Measurements from ENCODE around the gene AIM2. TPM values are rescaled to one million over a fixed set of nuclear protein-coding genes. Genes with fewer than 3 reads are reported as not detected.

The AIM2 gene
- total RNA-seq, 3 donors from 2014 or later (not counting 1 experiment from before 2014, with no cell fraction given): 1.1 TPM; not detected in 2

- Histone ChIP-seq H3K9me3 (ENCODE audit: control insufficient read depth, insufficient read depth, low read length) (no peaks in the 10 kb centered on the region), H3K27ac (ENCODE audit: low read length) (no peak overlapping the region), H3K4me3 (ENCODE audit: low read length) (no peak overlapping the region), H3K4me1 (ENCODE audit: control insufficient read depth, insufficient read depth, low read length) (peaks cover 23% of the 10 kb centered on the region), H3K36me3 (ENCODE audit: control insufficient read depth, insufficient read depth, low read length) (no peaks in the 10 kb centered on the region), H3K27me3 (ENCODE audit: control insufficient read depth, insufficient read depth, low read length) (no peaks in the 10 kb centered on the region)
- DNase-seq: no peak
- intact Hi-C loops (cut with micrococcal nuclease): no loop called here
- Mint-ChIP-seq H3K4me3 (no peak overlapping the region), H3K4me1 (peaks cover 11 to 18% of the 10 kb centered on the region in 2 donors), H3K27me3 (ENCODE audit: low read depth in 2 of 2) (no peaks in the 10 kb centered on the region), H3K9me3 (no peaks in the 10 kb centered on the region), H3K27ac (no peak overlapping the region), H3K36me3 (no peaks in the 10 kb centered on the region)
- no peak for ATAC-seq
- no peak for TF ChIP-seq CTCF (IDR thresholded peaks at IDR 0.05)
- 97% methylated on average over 8 of the region's 8 CpGs for whole genome bisulfite sequencing (ENCODE audit: insufficient coverage)
These were observed 11.5 kb downstream of the AIM2 start for GRCh38 chr1:159065106-159065505.

GRCh38 chr1:159058751-159059150 is 17.8 kb downstream of the AIM2 start:
- peaks cover 20% of the 10 kb centered on the region for H3K36me3 Mint-ChIP-seq
- Histone ChIP-seq H3K36me3 (ENCODE audit: control insufficient read depth, insufficient read depth, low read length) (peaks cover 30% of the 10 kb centered on the region), H3K27ac (ENCODE audit: low read length) (no peak overlapping the region), H3K9me3 (ENCODE audit: control insufficient read depth, insufficient read depth, low read length) (no peaks in the 10 kb centered on the region), H3K4me3 (ENCODE audit: low read length) (no peak overlapping the region), H3K4me1 (ENCODE audit: control insufficient read depth, insufficient read depth, low read length) (peaks cover 17% of the 10 kb centered on the region), H3K27me3 (ENCODE audit: control insufficient read depth, insufficient read depth, low read length) (no peaks in the 10 kb centered on the region)
- TF ChIP-seq CTCF (IDR thresholded peaks at IDR 0.05): no peak
- ATAC-seq: no peak
- H3K4me1 Mint-ChIP-seq: peaks cover 25 to 28% of the 10 kb centered on the region in 2 donors
- 97% methylated on average over 4 of the region's 7 CpGs for WGBS (ENCODE audit: insufficient coverage)
- intact Hi-C loops (cut with micrococcal nuclease): no loop called here
- no peaks in the 10 kb centered on the region for H3K27me3 Mint-ChIP-seq (ENCODE audit: low read depth in 2 of 2)
- DNase-seq: no peak
- H3K9me3 Mint-ChIP-seq: no peaks in the 10 kb centered on the region
- no peak overlapping the region for H3K4me3 Mint-ChIP-seq
- H3K27ac Mint-ChIP-seq: peak overlapping the region; percentile 43 to 70

- no peak for TF ChIP-seq CTCF (IDR thresholded peaks at IDR 0.05)
- DNase-seq: no peak
- no peak overlapping the region for H3K4me3 ChIP-seq (ENCODE audit: low read length)
- H3K27ac Mint-ChIP-seq: peak overlapping the region; percentile 49 to 70
- intact Hi-C loops (cut with micrococcal nuclease): no loop called here
- H3K4me1 Mint-ChIP-seq: peaks cover 50% of the 10 kb centered on the region in 2 donors
- ATAC-seq: no peak
- H3K27ac ChIP-seq (ENCODE audit: low read length): no peak overlapping the region
- H3K36me3 Mint-ChIP-seq: peaks cover 46% of the 10 kb centered on the region
- H3K9me3 Mint-ChIP-seq: no peaks in the 10 kb centered on the region
- H3K27me3 Mint-ChIP-seq (ENCODE audit: low read depth in 2 of 2): no peaks in the 10 kb centered on the region
- peaks cover 17% of the 10 kb centered on the region for H3K4me1 ChIP-seq (ENCODE audit: control insufficient read depth, insufficient read depth, low read length)
- H3K27me3 ChIP-seq (ENCODE audit: control insufficient read depth, insufficient read depth, low read length): no peaks in the 10 kb centered on the region
- H3K9me3 ChIP-seq (ENCODE audit: control insufficient read depth, insufficient read depth, low read length): no peaks in the 10 kb centered on the region
- H3K4me3 Mint-ChIP-seq: no peak overlapping the region
- 91% methylated on average over 7 of the region's 7 CpGs for WGBS (ENCODE audit: insufficient coverage)
- peaks cover 56% of the 10 kb centered on the region for H3K36me3 ChIP-seq (ENCODE audit: control insufficient read depth, insufficient read depth, low read length)
These were observed 20.4 kb downstream of the AIM2 start for GRCh38 chr1:159056069-159056698.

- peak overlapping the region; percentile 4 for H3K4me3 Mint-ChIP-seq
- no peaks in the 10 kb centered on the region for H3K9me3 Mint-ChIP-seq
- H3K9me3 ChIP-seq (ENCODE audit: control insufficient read depth, insufficient read depth, low read length): no peaks in the 10 kb centered on the region
- H3K4me3 ChIP-seq (ENCODE audit: low read length): no peak overlapping the region
- H3K4me1 ChIP-seq (ENCODE audit: control insufficient read depth, insufficient read depth, low read length): peaks cover 17% of the 10 kb centered on the region
- no peaks in the 10 kb centered on the region for H3K27me3 ChIP-seq (ENCODE audit: control insufficient read depth, insufficient read depth, low read length)
- no peak for TF ChIP-seq CTCF (IDR thresholded peaks at IDR 0.05)
- H3K27ac Mint-ChIP-seq: peak overlapping the region; percentile 49 to 70
- 67% methylated on average over 2 of the region's 5 CpGs for WGBS (ENCODE audit: insufficient coverage)
- peaks cover 52 to 60% of the 10 kb centered on the region in 2 donors for H3K4me1 Mint-ChIP-seq
- H3K27me3 Mint-ChIP-seq (ENCODE audit: low read depth in 2 of 2): no peaks in the 10 kb centered on the region
- peak in 1 of 2 donors; percentile 24 for DNase-seq
- intact Hi-C loops (cut with micrococcal nuclease): no loop called here
- H3K27ac ChIP-seq (ENCODE audit: low read length): peak overlapping the region; percentile 9
- H3K36me3 Mint-ChIP-seq: peaks cover 55% of the 10 kb centered on the region
- ATAC-seq: peak in 2 of 3 donors; percentile 28 to 34
- peaks cover 66% of the 10 kb centered on the region for H3K36me3 ChIP-seq (ENCODE audit: control insufficient read depth, insufficient read depth, low read length)
These were observed 21.4 kb downstream of the AIM2 start for GRCh38 chr1:159055181-159055641.

All from natural killer cell (primary cell).